IMR-90 (cell line): ENCODE results near the gene EPOP.

Source experiments
- CHD1 ChIP-seq: IDR thresholded peaks from 2 replicates; pipeline ENCODE4 v1.6.1; 2012; ENCODE audit warnings: low read depth, low read length, improper control_type of control experiment
- CTCF ChIP-seq: conservative IDR thresholded peaks from 2 replicates; pipeline ENCODE4 v1.5.1; 2012; ENCODE audit warnings: mild to moderate bottlenecking, low read depth, low read length, improper control_type of control experiment
- MAZ ChIP-seq: IDR thresholded peaks from 2 replicates; pipeline ENCODE4 v1.6.1; 2012; ENCODE audit warnings: low read depth, mild to moderate bottlenecking, low read length, improper control_type of control experiment, moderate library complexity, borderline replicate concordance
- MXI1 ChIP-seq: IDR thresholded peaks from 2 replicates; pipeline ENCODE4 v1.6.1; 2012; ENCODE audit warnings: low read depth, mild to moderate bottlenecking, low read length, moderate library complexity, borderline replicate concordance
- POLR2A ChIP-seq: IDR thresholded peaks from 2 replicates; pipeline ENCODE4 v1.6.1; 2012; ENCODE audit warnings: mild to moderate bottlenecking, low read depth, low read length
- SMC3 ChIP-seq: fragments of 150-350 bp; IDR thresholded peaks from 2 replicates; pipeline ENCODE4 v1.6.1; 2016; ENCODE audit warnings: low read depth, mild to moderate bottlenecking, antibody characterized with exemption, low read length, moderate library complexity
- TF ChIP-seq, protein P1 (sequence below): fragments of 150-350 bp; IDR thresholded peaks from 2 replicates; pipeline ENCODE4 v1.6.1; 2017; ENCODE audit warnings: mild to moderate bottlenecking, antibody characterized with exemption, low read length, low read depth

- TF ChIP-seq MXI1 (peak; percentile 97), CHD1 (no peak), SMC3 (no peak), CTCF (no peak), MAZ (peak; percentile 78; the same call in 1 of the 2 replicates), POLR2A (0 out of 2 replicates have a peak, but pooled peaks have one; percentile 55)
- TF ChIP-seq, protein P1, sequence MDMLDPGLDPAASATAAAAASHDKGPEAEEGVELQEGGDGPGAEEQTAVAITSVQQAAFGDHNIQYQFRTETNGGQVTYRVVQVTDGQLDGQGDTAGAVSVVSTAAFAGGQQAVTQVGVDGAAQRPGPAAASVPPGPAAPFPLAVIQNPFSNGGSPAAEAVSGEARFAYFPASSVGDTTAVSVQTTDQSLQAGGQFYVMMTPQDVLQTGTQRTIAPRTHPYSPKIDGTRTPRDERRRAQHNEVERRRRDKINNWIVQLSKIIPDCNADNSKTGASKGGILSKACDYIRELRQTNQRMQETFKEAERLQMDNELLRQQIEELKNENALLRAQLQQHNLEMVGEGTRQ, result peak; percentile 71
Measured at GRCh38 chr17:38674749-38675615, at the start of gene EPOP.
